Right cardiac atrium (tissue), 5 donors: ENCODE results near the gene VPS51. TPM values are rescaled to one million over a fixed set of nuclear protein-coding genes. Genes with fewer than 3 reads are reported as not detected.

Experiments
- ATAC-seq, 2 donors: fragments of 200-7000 bp; cut with Tn5 transposase; one replicate each; pipeline versions ENCODE4 v1.8.0 to v1.9.1; 2020; ENCODE audit warnings: moderate library complexity in 2 of 2, mild to moderate bottlenecking in 1 of 2
- DNase-seq, 3 donors: peaks; one replicate each; pipeline ENCODE4 v3.0.0-alpha.2; 2020
- H3K27ac ChIP-seq: one replicate; pipeline ENCODE4 v1.5.1; 2013; ENCODE audit warnings: mild to moderate bottlenecking, low read length, control low read depth, moderate library complexity
- H3K27me3 ChIP-seq: one replicate; pipeline ENCODE4 v1.6.1; 2013; ENCODE audit not compliant: control insufficient read depth, insufficient read depth
- H3K4me1 ChIP-seq: one replicate; pipeline ENCODE4 v1.6.1; 2013; ENCODE audit warnings: low read length; ENCODE audit not compliant: control insufficient read depth, insufficient read depth
- H3K4me3 ChIP-seq: one replicate; pipeline ENCODE4 v1.5.1; 2013; ENCODE audit warnings: low read length, control low read depth
- H3K9me3 ChIP-seq: one replicate; pipeline ENCODE4 v1.6.1; 2013; ENCODE audit warnings: low read length; ENCODE audit not compliant: control insufficient read depth
- WGBS: extraction: QIAGEN DNeasy Blood & Tissue Kit; methylation state at CpG from one replicate; pipeline ENCODE4 v1.1.7; 2013; 5-methylcytosine and 5-hydroxymethylcytosine counted together
- intact Hi-C, 4 donors: fragments of 100-400 bp; cut with DNase I; formaldehyde crosslinking; loops; one replicate each; pipeline versions ENCODE4 v1.11.0 to v1.14.0; 2022 to 2023
- polyA plus RNA-seq: library from polyadenylated mRNA; stranded (reverse); fragments of 200-250 nt; gene quantifications from one replicate; pipeline ENCODE4 v1.2.3, GENCODE V29; 2013
- total RNA-seq, 4 donors: library from RNA; stranded (reverse); fragmentation: NEBNext Ultra II Directional; extraction: Animal tissue kit (Norgen Biotek cat#: 25700); gene quantifications; one replicate each; pipeline ENCODE4 v1.2.1, GENCODE V29; 2021
- donor health status: healthy with polysubstance abuse.
- donor health status: DM: no; HTN: yes; CAD: no.
- donor health status: DM: no; HTN: no; CAD: no.
- donor health status: DM: no; HTN: yes; CAD: no; lungs with severe emphysema.
- donor health status: DM: yes; HTN: yes; CAD: no.

The VPS51 gene
- total and polyA plus RNA-seq, 5 donors: 67.1 to 80.9 (median 77.9) TPM

DNA sequence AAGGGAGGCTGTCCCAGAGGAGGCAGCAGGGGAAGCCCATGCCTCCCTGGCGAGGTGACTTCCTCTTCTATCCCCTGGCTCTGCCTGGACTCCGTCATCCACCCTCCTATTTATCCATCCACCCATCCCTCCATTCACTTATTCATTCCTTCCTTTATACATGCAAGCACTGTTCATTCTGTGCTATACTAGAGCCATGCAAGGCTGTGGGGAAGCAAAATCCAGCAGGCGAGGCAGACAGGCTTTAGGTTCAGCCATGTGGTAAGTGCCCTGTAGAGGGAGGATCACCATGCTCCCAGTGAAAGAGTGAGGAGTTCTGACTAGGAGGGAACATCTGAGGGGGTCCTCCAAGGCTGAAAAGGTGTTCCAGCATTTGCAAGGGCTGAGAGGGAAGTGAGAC, 36.5 kb upstream of the VPS51 start:
- H3K4me3 ChIP-seq: no peak overlapping the region
- H3K27ac ChIP-seq: no peak overlapping the region
- no peaks in the 10 kb centered on the region for H3K27me3 ChIP-seq
- DNase-seq: peak in 1 of 3 donors; percentile 1
- H3K9me3 ChIP-seq: no peaks in the 10 kb centered on the region
- ATAC-seq: no peak
- intact Hi-C loops: no loop called here
- no peaks in the 10 kb centered on the region for H3K4me1 ChIP-seq
- WGBS: 56% methylated on average over 3 of the region's 3 CpGs

DNA sequence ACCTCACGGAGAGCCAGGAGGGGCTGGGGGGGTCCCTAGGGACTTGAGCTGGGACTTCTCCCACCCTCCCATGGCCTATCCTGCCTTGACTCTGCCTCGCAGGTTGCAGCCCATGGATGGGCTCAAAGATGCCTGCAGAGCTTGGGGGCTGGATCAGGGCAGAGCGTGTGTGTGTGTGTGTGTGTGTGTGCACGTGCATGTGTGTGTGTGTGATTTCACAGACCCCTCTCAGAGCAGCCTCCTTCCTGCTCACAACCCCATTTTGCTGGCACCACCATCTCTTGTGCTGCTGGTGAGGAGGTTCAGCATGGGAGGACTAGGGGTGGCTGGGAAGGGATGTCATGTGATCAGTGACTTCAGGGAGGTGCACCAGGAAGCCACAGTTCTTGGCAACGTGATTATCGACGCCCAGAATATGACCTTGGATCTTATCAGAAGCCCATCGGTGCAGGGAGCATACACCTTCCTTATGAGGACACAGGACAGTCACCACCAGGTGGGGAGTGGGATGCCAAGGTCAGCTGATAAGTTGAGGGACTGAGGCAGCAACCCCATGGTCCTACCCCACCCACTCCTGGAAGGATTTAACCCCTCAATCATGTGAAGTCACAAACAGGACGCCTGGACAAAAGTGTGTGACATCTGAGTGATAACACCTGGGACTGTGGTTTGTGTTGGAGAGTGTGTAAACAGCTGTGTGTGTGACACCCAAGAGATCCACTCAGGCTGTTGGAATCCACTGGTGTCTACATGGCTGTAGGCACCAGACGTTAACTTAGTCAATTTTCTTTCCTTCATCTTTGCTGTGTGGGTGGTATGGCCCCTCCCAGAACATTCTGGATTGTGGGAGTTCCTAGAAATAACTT, 35.8 kb upstream of the VPS51 start:
- WGBS: 48% methylated on average over 10 of the region's 10 CpGs
- Histone ChIP-seq H3K27me3 (no peaks in the 10 kb centered on the region), H3K9me3 (no peaks in the 10 kb centered on the region), H3K4me1 (no peaks in the 10 kb centered on the region), H3K4me3 (no peak overlapping the region), H3K27ac (no peak overlapping the region)
- intact Hi-C loops: no loop called here
- ATAC-seq (no peak), DNase-seq (peak in 1 of 3 donors; percentile 7)

DNA sequence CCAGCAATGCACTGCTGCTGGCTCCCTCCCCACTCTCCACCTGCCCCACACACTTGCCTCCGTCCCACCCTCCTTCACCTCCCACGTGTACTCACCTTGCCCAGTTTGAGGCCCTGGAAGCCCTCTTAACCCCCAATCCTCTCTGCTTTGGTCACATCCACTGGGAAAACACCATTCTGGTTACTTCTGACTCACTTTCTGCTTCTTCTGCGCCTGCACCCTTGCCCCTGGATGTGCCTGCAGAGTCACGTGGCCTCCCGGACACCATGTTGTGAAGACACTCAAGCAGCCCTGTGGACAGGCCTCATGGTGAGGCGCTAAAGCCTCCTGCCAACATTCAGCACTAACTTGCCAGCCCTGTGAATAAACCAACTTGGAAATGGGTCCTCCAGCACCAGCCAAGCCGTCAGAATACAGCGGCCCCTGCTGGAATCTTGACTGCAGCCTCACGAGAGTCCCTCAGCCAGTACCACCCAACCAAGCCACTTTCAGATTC, 35.1 kb upstream of the VPS51 start:
- intact Hi-C loops: no loop called here
- Histone ChIP-seq H3K9me3 (no peaks in the 10 kb centered on the region), H3K4me1 (no peaks in the 10 kb centered on the region), H3K4me3 (no peak overlapping the region), H3K27ac (no peak overlapping the region), H3K27me3 (no peaks in the 10 kb centered on the region)
- WGBS: 58% methylated on average over 9 of the region's 9 CpGs
- no peak for ATAC-seq
- peak in 1 of 3 donors; percentile 24 for DNase-seq

DNA sequence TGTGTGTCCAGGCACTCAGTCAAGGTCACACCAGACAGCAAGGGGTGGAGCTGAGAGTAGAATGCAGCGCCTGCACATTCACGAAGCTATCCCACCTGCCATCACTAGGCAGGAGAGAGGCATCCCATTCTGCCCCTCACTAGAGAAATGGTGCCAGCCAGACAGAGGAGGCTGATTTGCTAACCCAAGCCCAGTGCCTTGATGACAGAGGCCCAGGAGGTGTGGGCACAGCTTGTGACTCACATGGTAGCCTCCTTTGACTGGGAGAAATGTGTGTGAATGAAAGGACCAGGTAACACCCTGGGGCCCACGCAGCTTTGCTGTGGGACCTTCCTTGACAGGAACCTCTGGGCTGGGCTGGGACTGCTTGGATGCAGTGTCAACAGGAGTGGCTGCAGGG, 32.5 kb upstream of the VPS51 start:
- Histone ChIP-seq H3K4me3 (no peak overlapping the region), H3K9me3 (no peaks in the 10 kb centered on the region), H3K4me1 (no peaks in the 10 kb centered on the region), H3K27ac (no peak overlapping the region), H3K27me3 (no peaks in the 10 kb centered on the region)
- intact Hi-C loops: no loop called here
- peak in 1 of 3 donors; percentile 5 for DNase-seq
- WGBS: 69% methylated on average over 3 of the region's 3 CpGs
- ATAC-seq: no peak

DNA sequence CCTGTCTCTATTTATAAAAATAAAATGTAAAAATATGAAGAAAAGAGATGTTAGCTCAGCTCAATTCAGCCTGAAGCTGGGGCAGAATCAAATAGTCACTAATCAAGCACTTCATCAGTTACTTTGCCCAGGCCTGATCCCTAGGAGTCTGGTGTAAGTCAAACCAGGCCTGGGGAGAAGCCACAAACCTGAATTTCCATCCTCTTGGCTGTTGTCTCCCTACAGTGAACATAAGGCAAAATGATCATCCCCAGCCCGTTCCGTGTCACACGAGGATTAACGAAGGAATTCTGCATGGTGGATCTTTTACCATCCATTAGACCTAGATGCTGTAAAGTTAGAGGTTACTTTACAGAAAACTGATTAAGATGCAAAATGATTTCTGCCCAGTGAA, 31.2 kb upstream of the VPS51 start:
- no peaks in the 10 kb centered on the region for H3K9me3 ChIP-seq
- ATAC-seq (no peak), DNase-seq (no peak)
- intact Hi-C loops: no loop called here
- no peaks in the 10 kb centered on the region for H3K4me1 ChIP-seq
- no peak overlapping the region for H3K4me3 ChIP-seq
- no peak overlapping the region for H3K27ac ChIP-seq
- 79% methylated on average over 4 of the region's 4 CpGs for WGBS
- H3K27me3 ChIP-seq: no peaks in the 10 kb centered on the region

DNA sequence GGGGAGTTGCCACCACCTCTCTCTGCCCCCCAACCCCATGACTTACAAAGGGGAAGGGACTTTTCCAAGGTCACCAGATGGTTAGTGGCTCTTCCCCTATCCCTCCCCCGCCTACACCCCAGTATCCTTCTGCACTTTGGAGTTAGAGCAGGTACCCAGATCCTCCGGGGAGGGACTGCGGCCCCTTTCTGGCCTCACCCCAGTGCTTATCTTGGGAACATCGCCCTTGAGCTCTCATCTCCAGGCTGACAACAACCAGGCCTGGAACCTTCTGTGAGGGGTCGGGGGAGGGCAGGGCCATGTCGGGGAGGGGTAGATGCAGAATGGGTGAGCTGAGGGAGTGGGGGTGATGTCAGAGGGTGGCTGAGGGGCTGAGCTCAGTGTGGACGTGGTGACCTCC, 30.2 kb upstream of the VPS51 start:
- no peaks in the 10 kb centered on the region for H3K9me3 ChIP-seq
- ATAC-seq (no peak), DNase-seq (peak in 1 of 3 donors; percentile 9)
- WGBS: 58% methylated on average over 7 of the region's 7 CpGs
- H3K4me1 ChIP-seq: no peaks in the 10 kb centered on the region
- H3K4me3 ChIP-seq: no peak overlapping the region
- no peaks in the 10 kb centered on the region for H3K27me3 ChIP-seq
- no peak overlapping the region for H3K27ac ChIP-seq
- intact Hi-C loops: no loop called here

DNA sequence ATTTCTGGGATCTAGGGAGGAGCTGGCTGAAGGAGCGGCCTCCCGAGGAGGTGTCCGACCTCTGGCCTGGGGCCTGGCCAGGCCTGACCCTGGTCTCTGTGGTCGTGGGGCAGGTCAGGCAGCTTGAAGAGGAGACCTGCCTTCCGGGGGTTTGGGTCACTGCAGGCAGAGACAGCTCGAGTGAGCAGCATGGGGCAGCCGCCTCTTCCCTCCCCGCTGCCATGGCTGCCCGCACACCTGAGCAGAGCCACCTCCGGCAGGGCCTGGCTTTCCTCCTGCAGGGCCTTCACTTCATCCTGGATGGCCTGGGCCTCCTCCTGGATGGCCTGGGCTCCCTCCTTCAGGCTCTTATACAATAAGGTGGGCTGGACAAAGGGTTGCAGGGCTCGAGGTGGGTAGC, 29.7 kb upstream of the VPS51 start:
- Histone ChIP-seq H3K4me3 (no peak overlapping the region), H3K27me3 (no peaks in the 10 kb centered on the region), H3K4me1 (no peaks in the 10 kb centered on the region), H3K27ac (no peak overlapping the region), H3K9me3 (no peaks in the 10 kb centered on the region)
- 68% methylated on average over 11 of the region's 11 CpGs for WGBS
- DNase-seq: peak in 1 of 3 donors; percentile 26
- intact Hi-C loops: no loop called here
- peak in 1 of 2 donors; percentile 14 for ATAC-seq

DNA sequence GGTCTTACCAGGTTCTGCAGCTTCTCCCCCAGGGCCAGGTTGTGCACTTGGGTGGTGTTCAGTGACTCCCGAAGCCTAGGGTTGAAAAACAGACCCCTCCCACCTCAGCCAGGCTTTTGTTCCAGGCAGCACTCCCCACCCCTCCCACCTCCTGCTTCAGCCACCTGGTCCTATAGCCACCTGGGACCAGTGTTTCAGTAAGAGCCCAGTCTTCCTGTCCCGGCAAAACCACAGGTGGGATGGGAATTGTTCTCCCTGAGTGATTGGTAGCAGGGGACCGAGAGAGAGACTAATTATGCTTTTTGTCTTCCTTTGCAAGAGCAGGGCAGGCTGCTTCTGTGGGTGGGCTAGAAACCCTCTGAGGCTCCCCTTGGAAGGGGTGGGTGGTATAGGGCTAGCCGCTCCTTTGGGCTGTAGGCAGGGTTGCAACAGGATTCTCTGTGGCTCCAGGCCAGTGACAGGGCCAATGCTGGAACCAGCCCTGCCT, 29.2 kb upstream of the VPS51 start:
- no peak overlapping the region for H3K4me3 ChIP-seq
- H3K27me3 ChIP-seq: no peaks in the 10 kb centered on the region
- ATAC-seq (no peak), DNase-seq (peak in 1 of 3 donors; percentile 2)
- intact Hi-C loops: no loop called here
- no peaks in the 10 kb centered on the region for H3K4me1 ChIP-seq
- WGBS: 70% methylated on average over 4 of the region's 4 CpGs
- no peaks in the 10 kb centered on the region for H3K9me3 ChIP-seq
- H3K27ac ChIP-seq: no peak overlapping the region

DNA sequence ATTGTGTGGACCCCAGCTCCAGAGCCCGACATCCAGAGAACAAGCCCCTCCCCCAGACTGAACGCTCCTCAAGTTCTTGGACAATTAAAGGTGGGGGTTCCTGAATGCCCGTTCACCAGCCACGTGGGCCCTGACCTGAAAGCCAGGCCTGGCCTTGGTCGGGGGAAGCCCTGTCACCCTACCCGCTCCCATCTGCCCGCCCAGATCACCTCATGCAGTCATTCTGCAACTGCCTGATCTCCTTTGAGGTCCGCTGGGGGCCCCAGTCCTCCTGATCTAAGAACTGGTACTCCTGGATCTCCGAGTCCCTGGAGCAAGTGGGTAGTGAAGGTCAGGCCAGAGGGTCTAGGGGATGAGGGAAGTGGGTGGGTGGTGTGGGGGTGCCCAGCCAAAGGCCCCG, 28.6 kb upstream of the VPS51 start:
- no peaks in the 10 kb centered on the region for H3K4me1 ChIP-seq
- H3K4me3 ChIP-seq: no peak overlapping the region
- intact Hi-C loops: no loop called here
- ATAC-seq: no peak
- WGBS: 80% methylated on average over 10 of the region's 10 CpGs
- no peaks in the 10 kb centered on the region for H3K27me3 ChIP-seq
- H3K9me3 ChIP-seq: no peaks in the 10 kb centered on the region
- DNase-seq: peak in 1 of 3 donors; percentile 16
- no peak overlapping the region for H3K27ac ChIP-seq

DNA sequence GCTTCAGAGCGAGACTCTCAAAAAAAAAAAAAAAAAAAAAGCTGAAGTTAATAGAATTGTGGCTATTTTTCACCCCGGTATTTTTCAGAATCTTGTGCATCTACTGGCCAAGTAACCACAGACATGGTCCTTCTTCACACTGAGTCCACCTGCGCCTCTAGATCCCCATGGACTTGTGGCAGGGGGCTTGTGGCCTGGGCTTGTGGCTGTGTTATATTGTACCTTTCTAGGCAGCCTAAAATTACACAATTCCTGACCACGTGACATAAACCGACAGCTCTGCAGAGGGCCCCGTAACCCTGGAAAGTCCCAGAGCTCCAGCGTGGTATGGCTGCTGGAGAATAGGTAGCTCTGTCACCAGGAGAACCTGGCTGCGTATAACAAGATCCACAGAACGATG, 26.8 kb upstream of the VPS51 start:
- ATAC-seq: no peak
- Histone ChIP-seq H3K27me3 (no peaks in the 10 kb centered on the region), H3K27ac (no peak overlapping the region), H3K4me3 (no peak overlapping the region), H3K9me3 (no peaks in the 10 kb centered on the region), H3K4me1 (no peaks in the 10 kb centered on the region)
- intact Hi-C loops: no loop called here
- 64% methylated on average over 9 of the region's 9 CpGs for WGBS
- peak in 1 of 3 donors; percentile 3 for DNase-seq

DNA sequence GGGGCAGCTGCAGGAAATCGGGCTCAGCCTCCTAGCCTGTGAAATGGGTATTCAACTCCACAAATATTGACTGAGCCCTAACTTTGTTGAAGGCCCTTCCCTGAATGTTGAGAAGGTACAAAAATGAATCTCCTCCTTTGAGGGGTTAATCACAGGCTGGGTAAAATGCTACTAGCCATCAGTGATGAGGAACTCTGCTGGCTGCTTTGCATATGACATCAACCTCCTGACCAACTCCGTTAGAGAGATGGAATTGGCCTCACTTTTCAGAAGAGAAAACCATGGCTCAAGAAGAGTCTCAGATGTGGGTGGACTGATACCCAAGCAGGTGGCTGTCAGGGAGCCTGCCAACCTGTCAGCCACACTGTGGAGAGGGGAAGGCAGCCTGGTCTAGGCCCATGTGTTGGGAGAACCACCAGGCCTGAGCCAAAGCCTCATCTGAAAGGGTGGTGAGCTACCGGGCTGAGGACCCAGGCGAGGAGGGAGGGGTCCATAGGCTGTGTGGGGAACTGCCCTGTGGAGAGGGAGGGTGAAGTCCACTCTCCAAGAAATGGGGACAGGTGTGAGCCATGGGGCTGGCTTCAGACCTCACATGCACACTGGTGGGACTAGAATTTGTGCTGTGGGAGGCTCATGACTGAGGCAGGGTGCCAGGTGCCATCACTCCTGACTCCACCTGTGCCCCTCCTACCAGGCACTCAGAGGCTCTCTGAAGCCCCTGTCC, 23.9 kb upstream of the VPS51 start:
- WGBS: 63% methylated on average over 4 of the region's 4 CpGs
- intact Hi-C loops: no loop called here

More for the DNA sequence above, 23.9 kb upstream of the VPS51 start:
- Histone ChIP-seq H3K27ac (no peak overlapping the region), H3K4me1 (no peaks in the 10 kb centered on the region), H3K9me3 (no peaks in the 10 kb centered on the region), H3K27me3 (no peaks in the 10 kb centered on the region), H3K4me3 (no peak overlapping the region)
- no peak for ATAC-seq
- DNase-seq: peak in 1 of 3 donors; percentile 20
